IMR-90 (cell line): ENCODE results near the gene ZNF497. TPM values are rescaled to one million over a fixed set of nuclear protein-coding genes. Genes with fewer than 3 reads are reported as not detected.

Source experiments
- ATAC-seq: fragments of 200-7000 bp; cut with Tn5 transposase; 2 replicates; pipeline ENCODE4 v1.9.1; 2020; ENCODE audit warnings: low read depth, mild to moderate bottlenecking, moderate library complexity
- BruUV-seq: library from RNA; stranded (reverse); fragments of 400-500 nt; replicated peaks from 2 replicates; lab custom pipeline; 2021; lab: Mats Ljungman, UMichigan
- CTCF ChIA-PET: fragments of 300-600 bp; formaldehyde crosslinking; extraction: SDS; loops from one replicate; lab custom pipeline; 2021; ENCODE audit warnings: antibody characterized with exemption; lab: Yijun Ruan, JAX
- POLR2A ChIA-PET: fragments of 300-600 bp; sonication (Branson Sonifier 250); formaldehyde crosslinking; loops from one replicate; lab custom pipeline; 2022; ENCODE audit warnings: antibody characterized with exemption; ENCODE audit not compliant: unreplicated experiment; lab: Charles Lee
- DNase-seq: peaks from one replicate; pipeline ENCODE4 v3.0.0; 2013
- H2AFZ ChIP-seq: replicated peaks from 2 replicates; pipeline ENCODE3; 2013; ENCODE audit warnings: low read length, mild to moderate bottlenecking; ENCODE audit not compliant: poor library complexity
- H2AK5ac ChIP-seq: 2 replicates; pipeline ENCODE4 v1.6.1; 2013; ENCODE audit warnings: low read depth, low read length, inconsistent platforms
- H2AK9ac ChIP-seq: replicated peaks from 2 replicates; pipeline ENCODE3; 2013; ENCODE audit warnings: mild to moderate bottlenecking, low read depth, low read length, moderate library complexity; ENCODE audit not compliant: poor library complexity
- H2BK120ac ChIP-seq: 2 replicates; pipeline ENCODE4 v1.6.1; 2013; ENCODE audit warnings: low read depth, low read length, inconsistent platforms
- H2BK15ac ChIP-seq: 3 replicates; pipeline ENCODE4 v1.6.1; 2013; ENCODE audit warnings: low read depth, low read length, inconsistent platforms
- H2BK20ac ChIP-seq: 2 replicates; pipeline ENCODE4 v1.6.1; 2013; ENCODE audit warnings: low read depth, mild to moderate bottlenecking, inconsistent platforms, low read length, moderate library complexity
- H2BK5ac ChIP-seq: 2 replicates; pipeline ENCODE4 v1.6.1; 2013; ENCODE audit warnings: mild to moderate bottlenecking, low read depth, low read length, inconsistent platforms; ENCODE audit not compliant: poor library complexity, severe bottlenecking
- H3K14ac ChIP-seq: replicated peaks from 2 replicates; pipeline ENCODE4 v1.6.1; 2013; ENCODE audit warnings: low read depth, low read length, inconsistent platforms
- H3K18ac ChIP-seq: 2 replicates; pipeline ENCODE4 v1.6.1; 2013; ENCODE audit warnings: low read depth, low read length, control low read depth
- H3K23ac ChIP-seq: 2 replicates; pipeline ENCODE4 v1.6.1; 2013; ENCODE audit warnings: low read depth, low read length, inconsistent platforms
- H3K27ac ChIP-seq: 2 replicates; pipeline ENCODE4 v1.5.1; 2013; ENCODE audit warnings: mild to moderate bottlenecking, control low read depth, low read length; ENCODE audit not compliant: insufficient read depth
- H3K27me3 ChIP-seq: 2 replicates; pipeline ENCODE4 v1.6.1; 2013; ENCODE audit warnings: low read length; ENCODE audit not compliant: control insufficient read depth, insufficient read depth
- H3K36me3 ChIP-seq: 2 replicates; pipeline ENCODE4 v1.6.1; 2013; ENCODE audit warnings: low read length, mixed read lengths; ENCODE audit not compliant: control insufficient read depth, insufficient read depth
- H3K4ac ChIP-seq: 2 replicates; pipeline ENCODE4 v1.6.1; 2013; ENCODE audit warnings: low read depth, low read length, inconsistent platforms
- H3K4me1 ChIP-seq: 2 replicates; pipeline ENCODE4 v1.6.1; 2013; ENCODE audit warnings: low read length, mixed read lengths; ENCODE audit not compliant: control insufficient read depth, insufficient read depth
- H3K4me2 ChIP-seq: 2 replicates; pipeline ENCODE4 v1.6.1; 2013; ENCODE audit warnings: low read depth, mild to moderate bottlenecking, control low read depth, low read length, moderate library complexity
- H3K4me3 ChIP-seq: 2 replicates; pipeline ENCODE4 v1.5.1; 2013; ENCODE audit warnings: low read depth, mild to moderate bottlenecking, control low read depth, low read length, moderate library complexity; ENCODE audit not compliant: insufficient read depth
- H3K56ac ChIP-seq: 2 replicates; pipeline ENCODE4 v1.6.1; 2013; ENCODE audit warnings: low read length, inconsistent platforms; ENCODE audit not compliant: insufficient read depth; ENCODE audit errors: extremely low read depth
- H3K79me1 ChIP-seq, 2 experiments: 2 replicates each; pipeline ENCODE4 v1.6.1; 2013; ENCODE audit warnings: low read length in 2 of 2, inconsistent platforms in 1 of 2, low read depth in 1 of 2
- H3K9ac ChIP-seq: 2 replicates; pipeline ENCODE4 v1.6.1; 2013; ENCODE audit warnings: low read depth, low read length, control low read depth
- H3K9me1 ChIP-seq: 2 replicates; pipeline ENCODE4 v1.6.1; 2013; ENCODE audit warnings: low read length, inconsistent platforms; ENCODE audit not compliant: insufficient read depth
- H3K9me3 ChIP-seq: 2 replicates; pipeline ENCODE4 v1.6.1; 2013; ENCODE audit warnings: low read length; ENCODE audit not compliant: control insufficient read depth, insufficient read depth
- H4K20me1 ChIP-seq: 2 replicates; pipeline ENCODE4 v1.6.1; 2013; ENCODE audit warnings: low read length, inconsistent platforms; ENCODE audit not compliant: insufficient read depth
- H4K5ac ChIP-seq: 2 replicates; pipeline ENCODE4 v1.6.1; 2013; ENCODE audit warnings: mild to moderate bottlenecking, low read depth, low read length, control low read depth
- H4K8ac ChIP-seq, 2 experiments: 2 replicates each; pipeline ENCODE4 v1.6.1; 2013; ENCODE audit warnings: low read depth in 2 of 2, low read length in 2 of 2, control low read depth in 1 of 2, inconsistent platforms in 1 of 2
- H4K91ac ChIP-seq: 2 replicates; pipeline ENCODE4 v1.6.1; 2013; ENCODE audit warnings: low read depth, low read length, inconsistent platforms; ENCODE audit not compliant: insufficient read depth
- BHLHE40 ChIP-seq: fragments of 150-350 bp; IDR thresholded peaks from 2 replicates; pipeline ENCODE4 v1.6.1; 2016; ENCODE audit warnings: mild to moderate bottlenecking, low read depth, low read length
- CEBPB ChIP-seq: IDR thresholded peaks from 2 replicates; pipeline ENCODE4 v1.6.1; 2012; ENCODE audit warnings: low read depth, low read length, improper control_type of control experiment
- CHD1 ChIP-seq: IDR thresholded peaks from 2 replicates; pipeline ENCODE4 v1.6.1; 2012; ENCODE audit warnings: low read depth, low read length, improper control_type of control experiment
- CTCF ChIP-seq: conservative IDR thresholded peaks from 2 replicates; pipeline ENCODE4 v1.5.1; 2012; ENCODE audit warnings: mild to moderate bottlenecking, low read depth, low read length, improper control_type of control experiment
- ELK1 ChIP-seq: fragments of 150-350 bp; IDR thresholded peaks from 2 replicates; pipeline ENCODE4 v1.6.1; 2016; ENCODE audit warnings: low read depth, mild to moderate bottlenecking, low read length, moderate library complexity, borderline replicate concordance
- FOS ChIP-seq: fragments of 150-350 bp; IDR thresholded peaks from 2 replicates; pipeline ENCODE4 v1.6.1; 2016; ENCODE audit warnings: low read depth, low read length
- MAFK ChIP-seq: IDR thresholded peaks from 2 replicates; pipeline ENCODE4 v1.6.1; 2012; ENCODE audit warnings: low read depth, low read length, improper control_type of control experiment
- MAZ ChIP-seq: IDR thresholded peaks from 2 replicates; pipeline ENCODE4 v1.6.1; 2012; ENCODE audit warnings: low read depth, mild to moderate bottlenecking, low read length, improper control_type of control experiment, moderate library complexity, borderline replicate concordance
- MXI1 ChIP-seq: IDR thresholded peaks from 2 replicates; pipeline ENCODE4 v1.6.1; 2012; ENCODE audit warnings: low read depth, mild to moderate bottlenecking, low read length, moderate library complexity, borderline replicate concordance
- NFE2L2 ChIP-seq: fragments of 150-350 bp; IDR thresholded peaks from 2 replicates; pipeline ENCODE4 v1.6.1; 2016; ENCODE audit warnings: low read depth, mild to moderate bottlenecking, low read length
- POLR2A ChIP-seq: IDR thresholded peaks from 2 replicates; pipeline ENCODE4 v1.6.1; 2012; ENCODE audit warnings: mild to moderate bottlenecking, low read depth, low read length
- RAD21 ChIP-seq: IDR thresholded peaks from 2 replicates; pipeline ENCODE4 v1.6.1; 2012; ENCODE audit warnings: low read length, improper control_type of control experiment
- RCOR1 ChIP-seq: IDR thresholded peaks from 2 replicates; pipeline ENCODE4 v1.6.1; 2012; ENCODE audit warnings: mild to moderate bottlenecking, low read length, improper control_type of control experiment; ENCODE audit not compliant: insufficient replicate concordance
- RFX5 ChIP-seq: IDR thresholded peaks from 2 replicates; pipeline ENCODE4 v1.8.0; 2012; ENCODE audit warnings: low read depth, mild to moderate bottlenecking, low read length, moderate library complexity
- SMC3 ChIP-seq: fragments of 150-350 bp; IDR thresholded peaks from 2 replicates; pipeline ENCODE4 v1.6.1; 2016; ENCODE audit warnings: low read depth, mild to moderate bottlenecking, antibody characterized with exemption, low read length, moderate library complexity
- USF2 ChIP-seq: fragments of 150-350 bp; IDR thresholded peaks from 2 replicates; pipeline ENCODE4 v1.6.1; 2017; ENCODE audit warnings: mild to moderate bottlenecking, antibody characterized with exemption, low read length, low read depth
- WGBS, 2 experiments: methylation state at CpG; one replicate each; pipeline versions ENCODE4 v1.1.5 to v1.1.7; 2013; ENCODE audit warnings: missing lambda C conversion rate in 2 of 2; ENCODE audit not compliant: insufficient read length in 1 of 2; ENCODE audit errors: extremely low coverage in 2 of 2; 5-methylcytosine and 5-hydroxymethylcytosine counted together
- dilution Hi-C: fragments of 300-500 bp; cut with HindIII; formaldehyde crosslinking; loops from one replicate; pipeline ENCODE4 v1.14.3; 2018; ENCODE audit warnings: low sequenced_read_pairs; ENCODE audit not compliant: unreplicated experiment
- in situ Hi-C: fragments of 300-500 bp; cut with MboI; formaldehyde crosslinking; loops from 3 replicates; pipeline ENCODE4 v1.14.3; 2019; ENCODE audit warnings: low sequenced_read_pairs, inconsistent platforms, mixed read lengths
- intact Hi-C: fragments of 100-400 bp; cut with micrococcal nuclease; formaldehyde crosslinking; loops from 2 replicates; pipeline ENCODE4 v1.10.0; 2022
- polyA plus RNA-seq, 3 experiments: library from polyadenylated mRNA; depleted of rRNA; stranded (reverse); fragments of >200 nt; gene quantifications; 2 replicates each; pipeline ENCODE4 v1.2.3, GENCODE V29; 2012; ENCODE audit warnings: low replicate concordance in 1 of 3
- total RNA-seq: library from RNA; depleted of rRNA; stranded (reverse); fragments of >200 nt; gene quantifications from 2 replicates; pipeline ENCODE4 v1.2.3, GENCODE V29; 2012

Gene ZNF497
- total and polyA plus RNA-seq, 2 of the 4 experiments (the other 2 are of a cell fraction) = 0.18 to 0.24 TPM

GRCh38 chr19:58305932-58306323, 56.6 kb downstream of the ZNF497 start:
- no peak overlapping the region for H3K56ac ChIP-seq
- no peak overlapping the region for H4K91ac ChIP-seq
- dilution Hi-C loops (no loop called here), in situ Hi-C loops (no loop called here), intact Hi-C loops (loop anchor here (5.0 kb wide), 1 partner anchor 211 kb away; the partner anchor contains the start of gene ZBTB45)
- no peak overlapping the region for H3K14ac ChIP-seq
- H4K8ac ChIP-seq = peak overlapping the region; percentile 47 to 95; a peak in 2 of 4 replicates
- no peak overlapping the region for H2BK15ac ChIP-seq
- H4K20me1 ChIP-seq = no peaks in the 10 kb centered on the region
- H3K4me3 ChIP-seq = peak overlapping the region; percentile 72
- no peak overlapping the region for H2BK5ac ChIP-seq
- BruUV-seq = no TSS peak
- peaks cover 29 to 48% of the 10 kb centered on the region in 2 experiments for H3K79me1 ChIP-seq
- no peak overlapping the region for H2BK120ac ChIP-seq
- H3K23ac ChIP-seq = no peak overlapping the region
- no peak overlapping the region for H2BK20ac ChIP-seq
- TF ChIP-seq MAZ = no peak
- TF ChIP-seq CHD1 = no peak
- TF ChIP-seq SMC3 = no peak
- no peak for TF ChIP-seq ELK1
- no peak for TF ChIP-seq CTCF
- no peak for TF ChIP-seq MXI1
- no peak for TF ChIP-seq RAD21
- TF ChIP-seq USF2 = no peak
- no peak for TF ChIP-seq NFE2L2
- no peak for TF ChIP-seq FOS
- no peak for TF ChIP-seq RCOR1
- TF ChIP-seq MAFK = no peak
- TF ChIP-seq POLR2A = no peak
- no peak for TF ChIP-seq RFX5
- no peak for TF ChIP-seq BHLHE40
- TF ChIP-seq CEBPB = no peak
- H3K18ac ChIP-seq = no peak overlapping the region
- H3K27me3 ChIP-seq = no peaks in the 10 kb centered on the region
- H2AK9ac ChIP-seq = peak overlapping the region; percentile 68
- 43% methylated on average over 3 of the region's 12 CpGs; no CpG with 5 or more reads in 1 of the 2 experiments for WGBS, 2 experiments
- H3K4me2 ChIP-seq = peak overlapping the region; percentile 87
- 0 out of 2 replicates have a peak, but pooled peaks cover 3% of the 10 kb centered on the region for H3K9me1 ChIP-seq
- H2AFZ ChIP-seq = no peak overlapping the region
- CTCF ChIA-PET = no interaction called here
- H4K5ac ChIP-seq = no peak overlapping the region
- H2AK5ac ChIP-seq = no peak overlapping the region
- H3K4me1 ChIP-seq = peaks cover 2% of the 10 kb centered on the region; the same call in 1 of the 2 replicates
- H3K27ac ChIP-seq = no peak overlapping the region
- H3K9me3 ChIP-seq = no peaks in the 10 kb centered on the region; the same call in 1 of the 2 replicates
- DNase-seq (no peak), ATAC-seq (no peak)
- peaks cover 17% of the 10 kb centered on the region; the same call in 1 of the 2 replicates for H3K36me3 ChIP-seq
- POLR2A ChIA-PET = no interaction called here
- no peak overlapping the region for H3K4ac ChIP-seq
- H3K9ac ChIP-seq = peak overlapping the region; percentile 83
